Fibroblast of villous mesenchyme (primary cell): ENCODE results near the gene CACNA2D2. TPM values are rescaled to one million over a fixed set of nuclear protein-coding genes. Genes with fewer than 3 reads are reported as not detected.

Experiments
- DNase-seq: peaks from one replicate; pipeline ENCODE4 v3.0.0-alpha.2; 2010; ENCODE audit warnings: low read depth
- H3K4me3 ChIP-seq: 2 replicates; pipeline ENCODE4 v1.5.1; 2011; ENCODE audit warnings: low read depth, mild to moderate bottlenecking, low read length
- CTCF ChIP-seq: IDR thresholded peaks from 2 replicates; pipeline ENCODE4 v1.5.1; 2012; ENCODE audit warnings: low read depth, mild to moderate bottlenecking, low read length; ENCODE audit not compliant: insufficient read depth
- total RNA-seq: library from RNA; depleted of rRNA; stranded (reverse); fragments of >200 nt; gene quantifications from 2 replicates; pipeline ENCODE4 v1.2.3, GENCODE V29; 2012

CACNA2D2 gene
- total RNA-seq, 1 donor: not detected

GRCh38 chr3:50390508-50391224, 112.8 kb downstream of the CACNA2D2 start:
- DNase-seq: no peak
- TF ChIP-seq CTCF: no peak
- no peak overlapping the region for H3K4me3 ChIP-seq

- TF ChIP-seq CTCF: no peak
- H3K4me3 ChIP-seq: no peak overlapping the region
- no peak for DNase-seq
These were observed 114.0 kb downstream of the CACNA2D2 start for GRCh38 chr3:50389414-50389767.

GRCh38 chr3:50388720-50389413, 114.6 kb downstream of the CACNA2D2 start:
- no peak for DNase-seq
- TF ChIP-seq CTCF: no peak
- H3K4me3 ChIP-seq: no peak overlapping the region

GRCh38 chr3:50388016-50388719, 115.3 kb downstream of the CACNA2D2 start:
- H3K4me3 ChIP-seq: no peak overlapping the region
- TF ChIP-seq CTCF: peak; percentile 23
- peak; percentile 3 for DNase-seq

- no peak for TF ChIP-seq CTCF
- no peak overlapping the region for H3K4me3 ChIP-seq
- no peak for DNase-seq
These were observed 117.7 kb downstream of the CACNA2D2 start for GRCh38 chr3:50385754-50386153.

- DNase-seq: no peak
- TF ChIP-seq CTCF: no peak
- H3K4me3 ChIP-seq: no peak overlapping the region
These were observed 119.7 kb downstream of the CACNA2D2 start for GRCh38 chr3:50383750-50384149.
